PC-9 (cell line): ENCODE results near the gene ATG10. TPM values are rescaled to one million over a fixed set of nuclear protein-coding genes. Genes with fewer than 3 reads are reported as not detected.

Source experiments
- BruUV-seq: library from RNA; stranded (reverse); fragments of 400-500 nt; replicated peaks from 2 replicates; lab custom pipeline; 2021; lab: Mats Ljungman, UMichigan
- CTCF ChIA-PET: fragments of 300-600 bp; sonication (Branson Sonifier 250); formaldehyde crosslinking; loops from one replicate; lab custom pipeline; 2022; ENCODE audit warnings: antibody characterized with exemption; lab: Charles Lee
- POLR2A ChIA-PET: fragments of 300-600 bp; sonication (Branson Sonifier 250); formaldehyde crosslinking; loops from one replicate; lab custom pipeline; 2022; ENCODE audit warnings: antibody characterized with exemption; ENCODE audit not compliant: unreplicated experiment; lab: Charles Lee
- DNase-seq, 2 experiments: peaks; one replicate each; pipeline versions ENCODE4 v3.0.0 to v3.0.0-alpha.2; 2015 to 2022; ENCODE audit warnings: mixed read lengths in 1 of 2
- H2AFZ ChIP-seq: fragments of 200-600 bp; sonication (generic); 2 replicates; pipeline ENCODE4 v1.8.1; 2017; ENCODE audit warnings: antibody characterized with exemption
- H3F3A ChIP-seq: fragments of 200-600 bp; sonication (generic); 2 replicates; pipeline ENCODE4 v1.8.1; 2017; ENCODE audit warnings: antibody characterized with exemption, mild to moderate bottlenecking, low read depth; ENCODE audit not compliant: insufficient read depth
- H3K27ac ChIP-seq: fragments of 200-600 bp; sonication (generic); 2 replicates; pipeline ENCODE4 v1.6.1; 2016; ENCODE audit warnings: mixed run types
- H3K27me3 ChIP-seq: fragments of 200-600 bp; sonication (generic); 2 replicates; pipeline ENCODE4 v1.6.1; 2016; ENCODE audit warnings: low read depth, mixed run types; ENCODE audit not compliant: insufficient read depth
- H3K36me3 ChIP-seq: fragments of 200-600 bp; sonication (generic); 2 replicates; pipeline ENCODE4 v1.6.1; 2016; ENCODE audit warnings: low read depth, mixed run types
- H3K4me1 ChIP-seq: fragments of 200-600 bp; sonication (generic); replicated peaks from 2 replicates; pipeline ENCODE4 v1.6.1; 2016; ENCODE audit warnings: mixed run types; ENCODE audit not compliant: insufficient read depth
- H3K4me2 ChIP-seq: fragments of 200-600 bp; sonication (generic); 2 replicates; pipeline ENCODE4 v1.6.1; 2017; ENCODE audit warnings: mixed run types
- H3K4me3 ChIP-seq: fragments of 200-600 bp; sonication (generic); 2 replicates; pipeline ENCODE4 v1.6.1; 2016; ENCODE audit warnings: mixed run types
- H3K79me2 ChIP-seq: fragments of 200-600 bp; sonication (generic); 2 replicates; pipeline ENCODE4 v1.6.1; 2017; ENCODE audit warnings: low read depth, mixed run types
- H3K9me2 ChIP-seq: fragments of 200-600 bp; sonication (generic); 2 replicates; pipeline ENCODE4 v1.8.1; 2017; ENCODE audit warnings: mild to moderate bottlenecking; ENCODE audit not compliant: insufficient read depth
- H3K9me3 ChIP-seq: fragments of 200-600 bp; sonication (generic); 2 replicates; pipeline ENCODE4 v1.8.1; 2016; ENCODE audit warnings: low read depth; ENCODE audit not compliant: insufficient read depth
- H4K20me1 ChIP-seq: fragments of 200-600 bp; sonication (generic); 2 replicates; pipeline ENCODE4 v1.8.1; 2017; ENCODE audit not compliant: insufficient read depth
- EZH2 ChIP-seq: fragments of 200-600 bp; sonication (generic); IDR thresholded peaks from 2 replicates; pipeline ENCODE4 v1.8.0; 2017; ENCODE audit warnings: antibody characterized with exemption, low read depth
- intact Hi-C: fragments of 100-400 bp; cut with micrococcal nuclease; formaldehyde crosslinking; loops from one replicate; pipeline ENCODE4 v1.10.0; 2022; ENCODE audit not compliant: unreplicated experiment
- total RNA-seq: library from RNA; stranded (reverse); gene quantifications from 2 replicates; pipeline ENCODE4 v1.2.3, GENCODE V29; 2021
- TF ChIP-seq, protein P1 (sequence below): fragments of 200-600 bp; sonication (generic); conservative IDR thresholded peaks from 2 replicates; pipeline ENCODE4 v1.6.1; 2017; ENCODE audit warnings: mixed run types, antibody characterized with exemption, mild to moderate bottlenecking, moderate library complexity

ATG10 gene
- total RNA-seq, 1 experiment from 2014 or later = 12.7 TPM

DNA sequence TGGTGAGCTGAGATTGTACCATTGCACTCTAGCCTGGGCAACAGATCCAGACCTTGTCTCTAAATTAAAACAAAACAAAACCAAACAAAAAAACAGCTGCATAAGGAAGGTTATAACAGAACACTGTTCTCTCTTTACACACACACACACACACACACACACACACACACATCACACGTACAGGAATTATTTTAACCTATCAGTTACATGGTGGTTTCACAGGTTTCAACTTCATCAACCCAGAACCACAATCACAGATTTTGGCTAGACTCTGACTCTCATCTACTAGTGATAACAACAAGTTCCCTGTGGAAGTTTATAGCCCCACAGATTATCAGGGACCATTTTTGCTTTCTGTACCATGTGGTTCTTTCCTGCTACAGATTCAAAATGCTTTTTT is 246.1 kb downstream of the ATG10 start:
- Histone ChIP-seq H3K27me3 (no peaks in the 10 kb centered on the region), H4K20me1 (no peaks in the 10 kb centered on the region), H3F3A (no peaks in the 10 kb centered on the region), H3K4me3 (no peak overlapping the region), H3K4me2 (no peak overlapping the region), H2AFZ (no peak overlapping the region), H3K79me2 (no peaks in the 10 kb centered on the region), H3K27ac (no peak overlapping the region), H3K9me3 (no peaks in the 10 kb centered on the region), H3K9me2 (no peaks in the 10 kb centered on the region), H3K4me1 (no peaks in the 10 kb centered on the region), H3K36me3 (no peaks in the 10 kb centered on the region)
- POLR2A ChIA-PET = no interaction called here
- no TSS peak for BruUV-seq
- CTCF ChIA-PET = no interaction called here
- TF ChIP-seq, protein P1, sequence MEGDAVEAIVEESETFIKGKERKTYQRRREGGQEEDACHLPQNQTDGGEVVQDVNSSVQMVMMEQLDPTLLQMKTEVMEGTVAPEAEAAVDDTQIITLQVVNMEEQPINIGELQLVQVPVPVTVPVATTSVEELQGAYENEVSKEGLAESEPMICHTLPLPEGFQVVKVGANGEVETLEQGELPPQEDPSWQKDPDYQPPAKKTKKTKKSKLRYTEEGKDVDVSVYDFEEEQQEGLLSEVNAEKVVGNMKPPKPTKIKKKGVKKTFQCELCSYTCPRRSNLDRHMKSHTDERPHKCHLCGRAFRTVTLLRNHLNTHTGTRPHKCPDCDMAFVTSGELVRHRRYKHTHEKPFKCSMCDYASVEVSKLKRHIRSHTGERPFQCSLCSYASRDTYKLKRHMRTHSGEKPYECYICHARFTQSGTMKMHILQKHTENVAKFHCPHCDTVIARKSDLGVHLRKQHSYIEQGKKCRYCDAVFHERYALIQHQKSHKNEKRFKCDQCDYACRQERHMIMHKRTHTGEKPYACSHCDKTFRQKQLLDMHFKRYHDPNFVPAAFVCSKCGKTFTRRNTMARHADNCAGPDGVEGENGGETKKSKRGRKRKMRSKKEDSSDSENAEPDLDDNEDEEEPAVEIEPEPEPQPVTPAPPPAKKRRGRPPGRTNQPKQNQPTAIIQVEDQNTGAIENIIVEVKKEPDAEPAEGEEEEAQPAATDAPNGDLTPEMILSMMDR = no peak
- TF ChIP-seq EZH2 = no peak
- intact Hi-C loops = no loop called here
- DNase-seq = no peak

DNA sequence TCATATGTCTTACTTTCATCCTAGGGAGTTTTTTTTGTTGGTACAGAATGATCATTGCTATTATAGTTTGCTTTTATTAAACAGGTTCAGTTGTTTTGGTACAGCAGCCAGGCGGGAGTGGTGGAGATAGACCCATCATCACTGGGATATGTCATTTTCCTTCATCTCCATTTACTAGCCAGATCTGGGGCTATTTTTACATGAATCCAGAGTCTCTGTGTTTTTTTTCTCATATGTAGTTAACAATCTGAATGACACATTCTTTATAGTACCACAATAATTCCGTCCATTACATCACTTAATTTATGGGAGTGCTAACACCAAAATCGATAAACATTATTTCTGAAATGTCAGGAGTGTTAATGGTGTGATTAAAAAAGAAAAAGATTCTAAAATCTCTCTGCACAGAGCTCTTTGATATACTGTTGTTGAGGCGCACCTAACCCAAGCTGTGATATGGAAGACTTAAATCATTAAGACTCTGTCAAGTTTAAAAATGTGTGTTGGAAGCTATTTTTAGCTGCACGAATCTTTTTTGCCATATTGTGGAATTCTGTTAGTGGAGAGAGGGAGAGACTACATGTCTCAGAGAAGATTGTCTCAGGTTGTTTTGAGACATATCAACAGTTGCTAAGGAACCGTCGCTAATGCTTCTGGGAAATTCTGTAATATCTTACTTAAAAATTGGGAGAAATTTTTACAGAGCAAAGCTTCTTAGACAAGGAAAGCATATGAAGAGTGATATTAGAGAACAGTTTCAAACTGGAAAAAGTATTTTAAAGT is 246.7 kb downstream of the ATG10 start:
- BruUV-seq = no TSS peak
- H3K4me3 ChIP-seq = no peak overlapping the region
- H3K27ac ChIP-seq = no peak overlapping the region
- H3K4me2 ChIP-seq = no peak overlapping the region
- no peaks in the 10 kb centered on the region for H3K36me3 ChIP-seq
- TF ChIP-seq, protein P1 = no peak
- no peak for TF ChIP-seq EZH2
- H3K27me3 ChIP-seq = no peaks in the 10 kb centered on the region
- H3K4me1 ChIP-seq = no peaks in the 10 kb centered on the region
- H3K79me2 ChIP-seq = no peaks in the 10 kb centered on the region
- POLR2A ChIA-PET = interaction anchor here (0.6 kb wide), 1 partner anchor 141 kb away, joined by 5 read pairs; no protein-coding TSS in a partner anchor
- DNase-seq = no peak
- intact Hi-C loops = no loop called here
- no peak overlapping the region for H2AFZ ChIP-seq
- CTCF ChIA-PET = no interaction called here
- H3K9me2 ChIP-seq = no peaks in the 10 kb centered on the region
- H3K9me3 ChIP-seq = no peaks in the 10 kb centered on the region
- no peaks in the 10 kb centered on the region for H3F3A ChIP-seq
- no peaks in the 10 kb centered on the region for H4K20me1 ChIP-seq

DNA sequence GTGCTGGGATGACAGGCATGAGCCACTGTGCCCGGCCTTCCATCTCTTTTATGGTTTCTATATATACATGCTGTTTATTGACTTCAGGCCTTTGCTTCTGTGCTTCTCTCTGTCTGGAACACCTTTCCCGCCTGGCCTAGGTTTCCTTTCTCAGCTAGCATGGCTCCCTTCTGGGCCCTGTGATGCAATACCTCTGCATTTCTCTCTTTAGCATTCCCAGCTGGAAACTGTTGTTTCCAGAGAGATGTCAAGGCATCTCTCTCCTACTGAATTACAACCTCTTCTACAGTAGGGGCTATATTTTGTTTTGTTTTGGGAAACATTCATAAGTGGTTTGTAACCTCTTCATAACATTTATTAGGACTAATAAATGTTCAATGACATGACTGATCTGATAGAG is 249.2 kb downstream of the ATG10 start:
- no peak for DNase-seq
- ChIA-PET POLR2A (no interaction called here), CTCF (no interaction called here)
- Histone ChIP-seq H3K79me2 (no peaks in the 10 kb centered on the region), H3K27me3 (no peaks in the 10 kb centered on the region), H3K9me3 (no peaks in the 10 kb centered on the region), H3K4me1 (no peaks in the 10 kb centered on the region), H4K20me1 (no peaks in the 10 kb centered on the region), H3K27ac (no peak overlapping the region), H2AFZ (no peak overlapping the region), H3K4me3 (no peak overlapping the region), H3K4me2 (no peak overlapping the region), H3K36me3 (no peaks in the 10 kb centered on the region), H3F3A (no peaks in the 10 kb centered on the region), H3K9me2 (no peaks in the 10 kb centered on the region)
- intact Hi-C loops = loop anchor here (10.0 kb wide), 1 partner anchor 116 kb away; no protein-coding TSS in a partner anchor
- TF ChIP-seq, protein P1 = no peak
- TF ChIP-seq EZH2 = no peak
- BruUV-seq = no TSS peak
